Activated CD4-positive, alpha-beta T cell treated with anti-CD3 and anti-CD28 coated beads, Interleukin-2, amount 50 U/mL, for 48 hours (primary cell): ENCODE results near the gene TLE4.
"Not testable (repeated sequence)": the region's sequence is repeated elsewhere in the genome, so short reads cannot be mapped to it uniquely, and the experiment has no call there.

Source experiments
- DNase-seq, 2 experiments: peaks; one replicate each; pipeline ENCODE4 v3.0.0-alpha.2; 2020

TLE4 gene

GRCh38 chr9:79571309-79572031, at the start of gene TLE4:
Gene TLE4, plus strand, starts transcription at chr9:79571965. Its CDS starts 826 bp downstream, at chr9:79572791.
- DNase-seq, result peak; percentile 98 to 99

GRCh38 chr9:79522793-79523192, 49.0 kb upstream of the TLE4 start:
- no peak for DNase-seq

- no peak for DNase-seq
Observed at GRCh38 chr9:79524266-79524665, 47.5 kb upstream of the TLE4 start.

GRCh38 chr9:79526149-79526672, 45.6 kb upstream of the TLE4 start:
- no peak for DNase-seq

GRCh38 chr9:79535534-79535933, 36.2 kb upstream of the TLE4 start:
- DNase-seq, result no peak

- DNase-seq, result no peak
Observed at GRCh38 chr9:79537838-79538237, 33.9 kb upstream of the TLE4 start.

GRCh38 chr9:79542735-79543620, 28.8 kb upstream of the TLE4 start:
- no peak for DNase-seq

- not testable (repeated sequence) for DNase-seq
Observed at GRCh38 chr9:79544375-79544774, 27.4 kb upstream of the TLE4 start.

GRCh38 chr9:79551586-79551985, 20.2 kb upstream of the TLE4 start:
- no peak for DNase-seq

- no peak for DNase-seq
Observed at GRCh38 chr9:79551994-79552393, 19.8 kb upstream of the TLE4 start.

- DNase-seq, result no peak
Observed at GRCh38 chr9:79555474-79556089, 16.2 kb upstream of the TLE4 start.

- DNase-seq, result no peak
Observed at GRCh38 chr9:79559495-79560181, 12.1 kb upstream of the TLE4 start.

- no peak for DNase-seq
Observed at GRCh38 chr9:79562749-79563386, 8.9 kb upstream of the TLE4 start.

- no peak for DNase-seq
Observed at GRCh38 chr9:79564105-79564504, 7.7 kb upstream of the TLE4 start.

- peak in 1 of 2 experiments; percentile 32 for DNase-seq
Observed at GRCh38 chr9:79565245-79565644, 6.5 kb upstream of the TLE4 start.

GRCh38 chr9:79567671-79568098, 4.1 kb upstream of the TLE4 start:
- DNase-seq, result no peak

- DNase-seq, result no peak
Observed at GRCh38 chr9:79568337-79569101, 3.2 kb upstream of the TLE4 start.

- DNase-seq, result no peak
Observed at GRCh38 chr9:79569814-79570447, 1.8 kb upstream of the TLE4 start.

- DNase-seq, result peak; percentile 52 to 57
Observed at GRCh38 chr9:79570448-79571308, 1.1 kb upstream of the TLE4 start.
